ENCODE measurements around the gene ALOX12B.
"Not testable (repeated sequence)": the region's sequence is repeated elsewhere in the genome, so short reads cannot be mapped to it uniquely, and the experiment has no call there.

The ALOX12B gene

GRCh38 chr17:8031261-8031661 is 56.3 kb downstream of the ALOX12B start:
- H3K4me3 ChIP-seq (ENCODE audit: low read depth in 1 of 2, low read length in 2 of 2): no peak overlapping the region
- H3K27ac ChIP-seq (ENCODE audit: low read depth, low read length): no peak overlapping the region
- no peaks in the 10 kb centered on the region for H3K4me1 ChIP-seq (ENCODE audit: control insufficient read depth in 1 of 2, insufficient read depth in 2 of 2, low read length in 2 of 2)
- no peaks in the 10 kb centered on the region for H3K36me3 ChIP-seq (ENCODE audit: control insufficient read depth in 1 of 2, insufficient read depth in 2 of 2, low read length in 2 of 2)
- no peak overlapping the region for H3K9ac ChIP-seq (ENCODE audit: low read depth in 1 of 2, low read length in 2 of 2)
- peaks cover 14 to 23% of the 10 kb centered on the region in 2 donors for H3K27me3 ChIP-seq (ENCODE audit: control insufficient read depth in 1 of 2, insufficient read depth in 2 of 2, low read length in 2 of 2)
- H3K9me3 ChIP-seq (ENCODE audit: control insufficient read depth in 1 of 2, low read length in 2 of 2): no peaks in the 10 kb centered on the region

- H3K9ac ChIP-seq (ENCODE audit: low read depth in 1 of 2, low read length in 2 of 2): no peak overlapping the region
- no peak overlapping the region for H3K4me3 ChIP-seq (ENCODE audit: low read depth in 1 of 2, low read length in 2 of 2)
- no peaks in the 10 kb centered on the region for H3K4me1 ChIP-seq (ENCODE audit: control insufficient read depth in 1 of 2, insufficient read depth in 2 of 2, low read length in 2 of 2)
- H3K36me3 ChIP-seq (ENCODE audit: control insufficient read depth in 1 of 2, insufficient read depth in 2 of 2, low read length in 2 of 2): no peaks in the 10 kb centered on the region
- H3K27me3 ChIP-seq (ENCODE audit: control insufficient read depth in 1 of 2, insufficient read depth in 2 of 2, low read length in 2 of 2): peaks cover 14 to 23% of the 10 kb centered on the region in 2 donors
- H3K27ac ChIP-seq (ENCODE audit: low read depth, low read length): no peak overlapping the region
- no peaks in the 10 kb centered on the region for H3K9me3 ChIP-seq (ENCODE audit: control insufficient read depth in 1 of 2, low read length in 2 of 2)
Measured at GRCh38 chr17:8029121-8029520, 58.4 kb downstream of the ALOX12B start.

GRCh38 chr17:8025176-8025911 is 62.2 kb downstream of the ALOX12B start:
- no peaks in the 10 kb centered on the region for H3K36me3 ChIP-seq (ENCODE audit: control insufficient read depth in 1 of 2, insufficient read depth in 2 of 2, low read length in 2 of 2)
- no peak overlapping the region for H3K9ac ChIP-seq (ENCODE audit: low read depth in 1 of 2, low read length in 2 of 2)
- no peaks in the 10 kb centered on the region for H3K9me3 ChIP-seq (ENCODE audit: control insufficient read depth in 1 of 2, low read length in 2 of 2)
- no peak overlapping the region for H3K27ac ChIP-seq (ENCODE audit: low read depth, low read length)
- H3K27me3 ChIP-seq (ENCODE audit: control insufficient read depth in 1 of 2, insufficient read depth in 2 of 2, low read length in 2 of 2): peaks cover 14 to 18% of the 10 kb centered on the region in 2 donors
- H3K4me3 ChIP-seq (ENCODE audit: low read depth in 1 of 2, low read length in 2 of 2): no peak overlapping the region
- H3K4me1 ChIP-seq (ENCODE audit: control insufficient read depth in 1 of 2, insufficient read depth in 2 of 2, low read length in 2 of 2): no peaks in the 10 kb centered on the region

GRCh38 chr17:8024161-8024560 is 63.4 kb downstream of the ALOX12B start:
- H3K4me3 ChIP-seq (ENCODE audit: low read depth in 1 of 2, low read length in 2 of 2); H3K9ac ChIP-seq (ENCODE audit: low read depth in 1 of 2, low read length in 2 of 2); H3K36me3 ChIP-seq (ENCODE audit: control insufficient read depth in 1 of 2, insufficient read depth in 2 of 2, low read length in 2 of 2); H3K4me1 ChIP-seq (ENCODE audit: control insufficient read depth in 1 of 2, insufficient read depth in 2 of 2, low read length in 2 of 2); H3K9me3 ChIP-seq (ENCODE audit: control insufficient read depth in 1 of 2, low read length in 2 of 2); H3K27ac ChIP-seq (ENCODE audit: low read depth, low read length): not testable (repeated sequence)
- H3K27me3 ChIP-seq (ENCODE audit: control insufficient read depth in 1 of 2, insufficient read depth in 2 of 2, low read length in 2 of 2): peaks cover 14% of the 10 kb centered on the region in 2 donors

All from duodenal mucosa (tissue), 2 donors.